Keratinocyte (primary cell): ENCODE measurements around the gene CLRN3. TPM values are rescaled to one million over a fixed set of nuclear protein-coding genes. Genes with fewer than 3 reads are reported as not detected.

ENCODE experiments used
- DNase-seq: peaks from one replicate; pipeline ENCODE4 v3.0.0-alpha.2; 2011; ENCODE audit warnings: low read depth, missing footprints, low spot score
- FAIRE-seq: peaks from 2 replicates; lab custom pipeline; 2011; peaks lifted over from hg19 to GRCh38; lab: Jason Lieb, UNC
- H2AFZ ChIP-seq: 2 replicates; pipeline ENCODE4 v1.6.0; 2012; ENCODE audit warnings: low read length, control low read depth, inconsistent platforms; ENCODE audit not compliant: control insufficient read depth
- H3K27ac ChIP-seq: 2 replicates; pipeline ENCODE4 v1.5.1; 2011; ENCODE audit warnings: low read length; ENCODE audit not compliant: control insufficient read depth, insufficient read depth
- H3K27me3 ChIP-seq: 3 replicates; pipeline ENCODE4 v1.6.0; 2011; ENCODE audit warnings: low read length; ENCODE audit not compliant: control insufficient read depth, insufficient read depth; ENCODE audit errors: extremely low read depth
- H3K36me3 ChIP-seq, 2 experiments: 2 replicates in 1 of 2; 3 replicates in 1 of 2; pipeline ENCODE4 v1.5.1; 2011; ENCODE audit warnings: low read length in 2 of 2, mild to moderate bottlenecking in 1 of 2; ENCODE audit not compliant: control insufficient read depth in 2 of 2, insufficient read depth in 2 of 2; ENCODE audit errors: extremely low read depth in 1 of 2
- H3K4me1 ChIP-seq: 3 replicates; pipeline ENCODE4 v1.5.1; 2011; ENCODE audit warnings: low read length; ENCODE audit not compliant: control insufficient read depth, insufficient read depth; ENCODE audit errors: extremely low read depth
- H3K4me2 ChIP-seq: 3 replicates; pipeline ENCODE4 v1.6.0; 2011; ENCODE audit warnings: low read depth, low read length; ENCODE audit not compliant: control insufficient read depth, insufficient read depth; ENCODE audit errors: extremely low read depth
- H3K4me3 ChIP-seq, 3 experiments: fragments of 200-600 bp in 1 of 3; sonication (generic) in 1 of 3; 2 replicates in 2 of 3; 3 replicates in 1 of 3; pipeline ENCODE4 v1.5.1; 2011 to 2016; ENCODE audit warnings: low read length in 3 of 3, mild to moderate bottlenecking in 3 of 3, control low read depth in 2 of 3, inconsistent platforms in 1 of 3, low read depth in 1 of 3, mixed read lengths in 1 of 3, mixed run types in 1 of 3, moderate library complexity in 1 of 3; ENCODE audit not compliant: control insufficient read depth in 2 of 3, insufficient read depth in 2 of 3; ENCODE audit errors: extremely low read depth in 1 of 3
- H3K79me2 ChIP-seq: 2 replicates; pipeline ENCODE4 v1.6.0; 2012; ENCODE audit warnings: low read length; ENCODE audit not compliant: control insufficient read depth, insufficient read depth
- H3K9ac ChIP-seq: 3 replicates; pipeline ENCODE4 v1.6.0; 2011; ENCODE audit warnings: low read length; ENCODE audit not compliant: control insufficient read depth, insufficient read depth; ENCODE audit errors: extremely low read depth
- H3K9me1 ChIP-seq: 3 replicates; pipeline ENCODE4 v1.6.0; 2011; ENCODE audit warnings: low read length; ENCODE audit not compliant: control insufficient read depth, insufficient read depth; ENCODE audit errors: extremely low read depth
- H3K9me3 ChIP-seq: 2 replicates; pipeline ENCODE4 v1.5.1; 2012; ENCODE audit warnings: low read depth, low read length; ENCODE audit not compliant: control insufficient read depth
- H4K20me1 ChIP-seq: 3 replicates; pipeline ENCODE4 v1.6.0; 2011; ENCODE audit warnings: low read length; ENCODE audit not compliant: control insufficient read depth, insufficient read depth; ENCODE audit errors: extremely low read depth
- CTCF ChIP-seq, 3 experiments: IDR thresholded peaks in 1 of 3; conservative IDR thresholded peaks in 1 of 3; optimal IDR thresholded peaks in 1 of 3; 2 replicates in 2 of 3; 3 replicates in 1 of 3; pipeline versions ENCODE3 to v1.5.1; 2011; ENCODE audit warnings: low read length in 3 of 3, mild to moderate bottlenecking in 3 of 3, moderate library complexity in 2 of 3, control low read depth in 1 of 3, inconsistent platforms in 1 of 3; ENCODE audit not compliant: insufficient read depth in 2 of 3; ENCODE audit errors: extremely low read depth in 1 of 3
- EZH2 ChIP-seq: IDR thresholded peaks from one replicate; pipeline ENCODE4 v1.6.1; 2012; ENCODE audit warnings: inconsistent platforms, mild to moderate bottlenecking, low read length, moderate library complexity
- dilution Hi-C: fragments of 300-500 bp; cut with MboI; formaldehyde crosslinking; loops from one replicate; pipeline ENCODE4 v1.7.0; 2020; ENCODE audit warnings: low sequenced_read_pairs; ENCODE audit not compliant: extremely low pct_ligation_motif_present
- polyA plus RNA-seq, 5 experiments: library from polyadenylated mRNA; depleted of rRNA in 3 of 5; stranded (reverse) in 3 of 5; stranded (forward) in 1 of 5; unstranded in 1 of 5; fragments of >200 nt; gene quantifications; 1 replicate in 1 of 5; 2 replicates in 3 of 5; 3 replicates in 1 of 5; pipeline versions ENCODE4 v1.2.1 to v1.2.3, GENCODE V29; 2011 to 2012; ENCODE audit warnings: missing spikeins in 2 of 5, low read depth in 1 of 5, low replicate concordance in 1 of 5

CLRN3 gene
- polyA plus RNA-seq, 1 donor (not counting 4 experiments of a cell fraction or from before 2014, with no cell fraction given) = not detected

- Histone ChIP-seq H3K9ac (no peak overlapping the region), H3K9me3 (no peaks in the 10 kb centered on the region), H3K27ac (no peak overlapping the region), H3K27me3 (peaks cover 11% of the 10 kb centered on the region), H3K36me3 (no peaks in the 10 kb centered on the region), H3K4me3 (no peak overlapping the region), H2AFZ (no peak overlapping the region), H3K4me1 (no peaks in the 10 kb centered on the region), H4K20me1 (no peaks in the 10 kb centered on the region), H3K9me1 (no peaks in the 10 kb centered on the region), H3K79me2 (no peaks in the 10 kb centered on the region), H3K4me2 (no peak overlapping the region)
- DNase-seq = no peak
- no peak for TF ChIP-seq CTCF (optimal IDR thresholded peaks at IDR 0.05 in 1 of 3, IDR thresholded peaks at IDR 0.05 in 1 of 3, conservative IDR thresholded peaks at IDR 0.05 in 1 of 3; ENCODE audit: extremely low read depth in 1 of 3, insufficient read depth in 2 of 3, low read length in 3 of 3)
- TF ChIP-seq EZH2 = no peak
- no peak for FAIRE-seq
- dilution Hi-C loops = no loop called here
Measured at GRCh38 chr10:127912607-127913367, 20.0 kb upstream of the CLRN3 start.

GRCh38 chr10:127911867-127912257 is 19.1 kb upstream of the CLRN3 start:
- Histone ChIP-seq H3K4me2 (no peak overlapping the region), H4K20me1 (no peaks in the 10 kb centered on the region), H3K9ac (no peak overlapping the region), H3K27me3 (peaks cover 16% of the 10 kb centered on the region), H3K79me2 (no peaks in the 10 kb centered on the region), H3K9me3 (no peaks in the 10 kb centered on the region), H3K36me3 (no peaks in the 10 kb centered on the region), H3K4me1 (no peaks in the 10 kb centered on the region), H3K9me1 (no peaks in the 10 kb centered on the region), H2AFZ (no peak overlapping the region), H3K27ac (no peak overlapping the region), H3K4me3 (no peak overlapping the region)
- FAIRE-seq = no peak
- DNase-seq = no peak
- TF ChIP-seq CTCF (optimal IDR thresholded peaks at IDR 0.05 in 1 of 3, IDR thresholded peaks at IDR 0.05 in 1 of 3, conservative IDR thresholded peaks at IDR 0.05 in 1 of 3; ENCODE audit: extremely low read depth in 1 of 3, insufficient read depth in 2 of 3, low read length in 3 of 3) (no peak), EZH2 (no peak)
- dilution Hi-C loops = no loop called here
